Spinal cord (tissue), 10 donors: Measurements from ENCODE around the gene NFIA. TPM values are rescaled to one million over a fixed set of nuclear protein-coding genes. Genes with fewer than 3 reads are reported as not detected.
A peak's percentile ranks its signal among the peaks of the same experiment; 100 is the strongest.

ENCODE experiments used
- DNase-seq, 6 donors: peaks; one replicate each; pipeline versions ENCODE4 v3.0.0 to v3.0.0-alpha.2; 2013 to 2015; ENCODE audit warnings: low spot score in 6 of 6, low read depth in 4 of 6
- H3K27ac ChIP-seq: one replicate; pipeline ENCODE4 v1.5.1; 2013; ENCODE audit warnings: low read depth, low read length, control low read depth
- H3K27me3 ChIP-seq: one replicate; pipeline ENCODE4 v1.6.1; 2013; ENCODE audit warnings: low read length; ENCODE audit not compliant: control insufficient read depth, insufficient read depth
- H3K36me3 ChIP-seq: one replicate; pipeline ENCODE4 v1.6.1; 2013; ENCODE audit warnings: low read length; ENCODE audit not compliant: control insufficient read depth, insufficient read depth
- H3K4me1 ChIP-seq: one replicate; pipeline ENCODE4 v1.6.1; 2013; ENCODE audit warnings: low read length; ENCODE audit not compliant: control insufficient read depth, insufficient read depth
- H3K4me3 ChIP-seq: one replicate; pipeline ENCODE4 v1.5.1; 2013; ENCODE audit warnings: low read depth, low read length, control low read depth
- H3K9me3 ChIP-seq: one replicate; pipeline ENCODE4 v1.6.1; 2013; ENCODE audit warnings: low read length; ENCODE audit not compliant: control insufficient read depth, insufficient read depth
- WGBS: methylation state at CpG from one replicate; pipeline ENCODE4 v1.1.5; 2013; ENCODE audit warnings: missing lambda C conversion rate; ENCODE audit not compliant: insufficient coverage; 5-methylcytosine and 5-hydroxymethylcytosine counted together
- polyA plus RNA-seq, 2 donors: library from polyadenylated mRNA; unstranded; fragments of 120-200 nt; gene quantifications; one replicate each; pipeline ENCODE4 v1.2.1, GENCODE V29; 2013; ENCODE audit not compliant: insufficient read length in 2 of 2
- total RNA-seq, 2 donors: library from RNA; depleted of rRNA in 1 of 2; stranded (reverse); fragments of 120-200 nt in 1 of 2; fragments of >200 nt in 1 of 2; gene quantifications; one replicate each; pipeline versions ENCODE4 v1.2.3 to v1.2.4, GENCODE V29; 2013 to 2014
- donor health status: healthy.

The NFIA gene
- total and polyA plus RNA-seq, 4 donors = 36.1 to 77.2 (median 62.5) TPM

DNA sequence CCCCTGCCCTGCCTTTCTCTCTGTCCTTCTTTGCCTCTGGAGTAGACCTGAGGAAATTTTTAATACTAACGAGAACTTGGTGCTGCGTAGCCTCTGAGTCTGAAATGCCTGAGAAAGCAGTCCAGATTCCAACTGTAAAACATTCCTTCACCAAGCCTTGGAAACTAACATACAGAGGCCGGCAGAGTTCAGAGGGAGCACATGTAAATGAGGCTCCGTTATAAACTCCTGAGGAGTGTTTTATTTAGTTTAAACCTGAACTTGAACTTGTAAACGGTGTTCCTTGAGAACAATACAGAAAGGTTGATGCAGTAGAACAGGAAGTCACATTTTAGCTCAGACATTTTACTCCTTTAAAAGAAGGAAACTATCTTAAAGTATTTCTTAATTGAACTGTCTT lies 361.9 kb downstream of the NFIA start:
- Histone ChIP-seq H3K4me1 (peaks cover 31% of the 10 kb centered on the region), H3K9me3 (no peaks in the 10 kb centered on the region), H3K4me3 (no peak overlapping the region), H3K27me3 (no peaks in the 10 kb centered on the region), H3K36me3 (no peaks in the 10 kb centered on the region), H3K27ac (peak overlapping the region; percentile 63)
- DNase-seq = peak in 1 of 6 donors; percentile 52
- WGBS = 20% methylated on average over 1 of the region's 5 CpGs

DNA sequence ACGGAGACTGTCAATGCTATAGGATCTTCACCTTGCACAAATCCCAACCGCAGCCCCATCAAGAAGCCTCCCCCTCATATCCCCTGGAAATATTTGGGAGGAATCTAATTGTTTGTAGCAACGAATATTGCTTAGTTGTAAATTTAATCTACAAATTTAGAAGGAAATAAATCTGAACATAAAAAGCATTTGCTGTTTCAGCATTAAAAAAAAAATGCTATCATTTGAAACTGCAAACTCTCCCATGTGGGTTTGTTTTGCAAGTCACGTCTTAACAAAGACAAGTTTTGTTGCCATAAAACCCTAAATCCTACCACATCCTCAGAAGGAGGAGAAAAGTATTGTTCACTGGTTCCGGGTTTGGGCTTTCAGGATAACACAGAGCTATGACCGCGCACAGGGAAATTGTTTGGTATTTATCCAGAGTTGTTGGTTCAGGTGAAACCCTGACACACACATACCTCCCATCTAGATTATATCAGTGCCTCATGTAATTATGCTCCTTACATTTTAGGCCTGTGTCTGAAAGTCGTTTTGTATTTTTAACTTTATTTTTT lies 363.0 kb downstream of the NFIA start:
- Histone ChIP-seq H3K27ac (no peak overlapping the region), H3K4me1 (peaks cover 41% of the 10 kb centered on the region), H3K36me3 (no peaks in the 10 kb centered on the region), H3K27me3 (no peaks in the 10 kb centered on the region), H3K9me3 (no peaks in the 10 kb centered on the region), H3K4me3 (no peak overlapping the region)
- DNase-seq = no peak
- no CpG with 5 or more reads among the region's 8 CpGs for WGBS

DNA sequence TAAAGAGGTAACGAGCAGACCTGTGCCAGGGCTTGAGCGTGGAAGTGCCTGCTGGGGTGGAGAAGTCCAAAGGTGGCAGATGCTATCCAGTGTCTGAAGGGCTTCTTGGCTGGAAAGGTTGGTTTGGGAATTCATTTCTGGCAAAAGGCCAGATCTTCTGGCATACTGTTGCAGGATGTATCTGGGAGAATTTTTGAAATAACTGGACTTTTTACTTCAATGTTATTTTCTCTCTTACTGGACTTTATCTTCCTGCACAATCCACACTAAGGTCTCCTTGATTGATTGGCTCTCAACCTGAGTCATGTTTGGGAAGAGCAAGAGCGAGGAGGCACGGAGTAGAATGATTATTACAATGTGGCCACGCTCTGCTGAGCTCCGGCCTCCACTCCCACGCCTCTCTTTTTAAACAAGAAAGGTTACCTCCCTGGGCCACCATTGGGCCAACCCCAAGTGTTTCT lies 364.2 kb downstream of the NFIA start:
- H3K9me3 ChIP-seq = no peaks in the 10 kb centered on the region
- no peaks in the 10 kb centered on the region for H3K27me3 ChIP-seq
- H3K27ac ChIP-seq = no peak overlapping the region
- H3K4me1 ChIP-seq = peaks cover 48% of the 10 kb centered on the region
- DNase-seq = no peak
- no peak overlapping the region for H3K4me3 ChIP-seq
- H3K36me3 ChIP-seq = no peaks in the 10 kb centered on the region
- 75% methylated on average over 7 of the region's 7 CpGs for WGBS

DNA sequence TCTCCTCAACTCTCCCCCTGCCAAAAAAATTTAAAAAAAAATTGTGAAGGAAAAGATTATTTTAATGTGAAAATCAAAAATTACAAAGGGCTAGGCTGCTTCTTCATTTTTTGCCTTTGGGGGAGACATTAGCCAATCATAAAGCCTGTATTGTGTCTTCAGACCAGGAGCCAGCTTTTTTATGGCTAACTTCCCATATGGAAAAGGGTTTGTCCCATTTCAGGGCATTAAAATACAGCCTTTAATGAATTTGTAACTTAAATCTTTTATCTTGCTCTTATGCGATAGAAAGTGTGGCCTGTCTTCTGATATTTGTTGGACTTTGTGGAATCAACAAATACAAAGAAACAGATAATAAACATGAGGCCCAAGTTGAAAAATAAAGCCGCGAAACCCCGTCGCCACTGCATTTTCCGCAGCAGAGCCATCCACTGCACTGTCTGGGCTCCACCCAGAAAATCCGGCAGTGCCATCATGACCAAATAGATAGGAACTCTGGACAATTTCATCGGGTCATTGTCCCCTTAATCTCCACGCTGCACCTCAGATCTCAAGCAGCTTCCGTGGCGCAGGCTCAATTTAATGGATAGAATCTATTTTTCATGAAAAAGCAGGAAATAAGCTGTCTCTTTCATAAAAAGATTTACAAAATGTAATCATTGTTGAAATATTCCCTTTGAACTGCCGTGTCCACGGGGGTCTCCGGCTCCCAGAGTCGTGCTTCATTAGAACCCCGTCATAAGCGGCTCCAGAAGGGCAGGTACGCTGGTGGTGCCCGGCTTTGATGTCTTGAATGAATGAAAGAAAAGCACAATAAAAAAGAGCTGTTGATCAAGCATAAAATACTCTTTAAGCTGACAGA lies 365.0 kb downstream of the NFIA start:
- 78% methylated on average over 9 of the region's 19 CpGs for WGBS
- Histone ChIP-seq H3K4me3 (no peak overlapping the region), H3K4me1 (peaks cover 45% of the 10 kb centered on the region), H3K9me3 (no peaks in the 10 kb centered on the region), H3K27me3 (no peaks in the 10 kb centered on the region), H3K36me3 (no peaks in the 10 kb centered on the region), H3K27ac (peak overlapping the region; percentile 72)
- DNase-seq = peak in 2 of 6 donors; percentile 49 to 60

DNA sequence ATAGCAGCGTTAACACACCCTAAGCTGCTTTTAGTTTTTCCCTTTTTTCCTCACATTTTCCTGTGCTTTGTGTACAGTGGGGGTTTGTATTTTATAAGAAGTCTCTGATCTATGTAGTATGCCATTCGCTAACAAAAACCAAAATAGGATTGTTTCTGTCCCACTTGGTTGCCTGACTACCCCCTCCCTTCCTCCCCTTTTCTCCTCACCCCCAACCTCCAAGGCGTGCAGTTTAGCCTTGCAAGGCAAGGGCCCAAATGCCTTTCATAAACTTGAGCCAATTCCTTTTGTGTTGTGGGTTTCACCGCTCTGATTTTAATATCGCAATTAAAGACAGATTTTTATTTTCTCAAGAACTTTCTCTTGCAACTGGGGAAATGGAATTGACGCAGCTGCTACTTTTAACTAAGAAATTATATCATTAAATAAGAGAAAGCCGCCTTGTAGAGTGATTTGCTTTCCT lies 365.6 kb downstream of the NFIA start:
- Histone ChIP-seq H3K27ac (peak overlapping the region; percentile 72), H3K4me1 (peaks cover 50% of the 10 kb centered on the region), H3K27me3 (no peaks in the 10 kb centered on the region), H3K9me3 (no peaks in the 10 kb centered on the region), H3K36me3 (no peaks in the 10 kb centered on the region), H3K4me3 (no peak overlapping the region)
- no peak for DNase-seq
- WGBS = 100% methylated on average over 1 of the region's 7 CpGs

DNA sequence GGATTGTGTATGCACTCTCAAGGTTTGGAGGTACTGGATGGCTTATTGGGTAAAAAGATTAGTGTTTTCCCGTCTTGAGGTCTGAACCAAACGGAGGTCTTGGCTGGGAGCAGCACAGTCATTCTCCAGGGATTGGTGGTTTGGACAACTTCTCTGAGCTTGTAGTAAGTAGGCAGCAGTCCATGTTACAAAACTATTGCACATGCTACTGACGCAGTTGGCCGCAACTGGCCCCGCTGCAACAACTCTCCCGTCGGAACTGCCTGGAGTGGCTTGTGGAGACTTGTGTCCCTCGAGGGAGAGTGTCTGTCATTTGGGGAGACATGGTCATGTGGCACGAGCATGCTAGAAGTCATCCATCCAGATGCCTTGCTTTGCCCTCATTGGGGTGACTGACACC lies 366.6 kb downstream of the NFIA start:
- no peak for DNase-seq
- H3K27me3 ChIP-seq = no peaks in the 10 kb centered on the region
- 73% methylated on average over 6 of the region's 9 CpGs for WGBS
- no peaks in the 10 kb centered on the region for H3K9me3 ChIP-seq
- peak overlapping the region; percentile 92 for H3K27ac ChIP-seq
- no peak overlapping the region for H3K4me3 ChIP-seq
- peaks cover 55% of the 10 kb centered on the region for H3K4me1 ChIP-seq
- no peaks in the 10 kb centered on the region for H3K36me3 ChIP-seq

DNA sequence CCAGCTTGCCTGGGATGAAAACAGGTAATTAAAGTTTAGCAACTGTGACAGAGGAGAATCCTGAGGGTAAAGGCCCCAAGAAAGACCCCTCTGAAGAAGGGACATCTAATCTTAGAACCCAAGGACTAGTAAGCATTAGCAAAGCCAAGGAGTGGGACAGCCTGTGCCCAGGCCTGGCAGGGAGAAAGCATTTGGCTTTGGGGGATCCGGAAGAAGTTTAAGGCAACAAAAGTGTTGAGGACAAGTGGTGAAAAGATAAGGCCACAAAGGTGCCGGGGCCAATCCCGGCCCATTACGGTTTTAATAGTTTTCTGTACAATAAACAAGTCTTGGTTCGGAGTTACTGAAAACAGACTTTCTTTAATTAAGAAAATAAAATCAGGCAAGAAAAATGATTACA lies 367.0 kb downstream of the NFIA start:
- no peaks in the 10 kb centered on the region for H3K36me3 ChIP-seq
- H3K4me1 ChIP-seq = peaks cover 55% of the 10 kb centered on the region
- 57% methylated on average over 1 of the region's 5 CpGs for WGBS
- H3K4me3 ChIP-seq = no peak overlapping the region
- H3K27ac ChIP-seq = peak overlapping the region; percentile 92
- DNase-seq = no peak
- H3K9me3 ChIP-seq = no peaks in the 10 kb centered on the region
- H3K27me3 ChIP-seq = no peaks in the 10 kb centered on the region

DNA sequence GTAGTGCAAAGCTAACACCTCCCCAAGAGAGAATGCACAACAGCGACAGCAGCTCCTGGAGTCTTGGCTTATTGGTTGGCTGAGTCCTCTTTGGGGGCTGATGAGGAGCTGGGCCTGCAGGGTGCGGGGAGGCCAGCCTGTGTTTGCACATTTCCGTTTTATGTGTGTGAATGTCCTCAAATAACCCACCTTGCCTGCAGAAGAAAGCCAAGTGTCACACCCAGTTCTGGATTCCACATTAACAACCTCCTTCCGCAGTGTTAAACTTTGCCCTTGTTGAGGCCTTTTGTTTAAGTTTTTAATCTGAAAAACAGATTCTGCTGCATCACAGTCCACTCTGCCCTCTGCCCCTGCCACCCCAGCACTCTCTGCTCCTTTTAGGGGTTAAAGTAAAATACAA lies 368.1 kb downstream of the NFIA start:
- no peaks in the 10 kb centered on the region for H3K27me3 ChIP-seq
- H3K27ac ChIP-seq = peak overlapping the region; percentile 92
- H3K36me3 ChIP-seq = no peaks in the 10 kb centered on the region
- DNase-seq = no peak
- no CpG with 5 or more reads among the region's 4 CpGs for WGBS
- H3K4me1 ChIP-seq = peaks cover 58% of the 10 kb centered on the region
- H3K4me3 ChIP-seq = no peak overlapping the region
- H3K9me3 ChIP-seq = no peaks in the 10 kb centered on the region

DNA sequence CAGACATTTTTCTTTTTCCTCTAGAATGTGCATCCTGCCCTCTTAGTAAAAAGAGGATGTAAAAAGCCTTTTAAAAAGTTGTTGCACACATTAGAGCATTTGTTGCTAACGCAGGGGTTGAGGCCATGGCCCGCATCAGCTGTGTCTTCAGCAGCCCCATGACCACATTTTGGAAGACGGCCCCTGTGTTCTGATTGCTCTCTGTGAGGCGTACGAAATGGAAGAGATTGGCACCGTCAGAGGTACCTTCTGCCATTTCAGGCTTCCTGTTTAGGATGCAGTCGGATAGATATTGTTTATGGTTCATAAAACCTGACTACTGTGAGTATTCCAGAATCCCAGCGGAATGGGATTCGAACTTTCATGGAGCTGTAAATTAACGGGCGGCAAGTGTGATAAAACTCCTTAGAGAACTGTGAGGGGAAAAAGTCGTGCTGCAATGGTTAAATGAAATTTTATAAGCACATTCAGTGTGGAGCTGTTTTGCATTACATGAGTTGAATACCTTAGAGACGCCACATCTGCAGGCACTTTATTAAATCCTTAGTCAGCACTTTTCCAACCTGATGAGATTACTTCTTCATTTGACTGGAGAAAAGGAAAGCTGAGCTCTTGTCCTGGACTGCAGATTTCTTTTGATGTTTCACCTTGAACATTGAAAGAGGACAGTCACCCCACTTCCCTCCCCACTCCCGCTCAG lies 368.7 kb downstream of the NFIA start:
- peak in 2 of 6 donors; percentile 62 to 81 for DNase-seq
- H3K27ac ChIP-seq = peak overlapping the region; percentile 92
- H3K27me3 ChIP-seq = no peaks in the 10 kb centered on the region
- WGBS = 15% methylated on average over 11 of the region's 14 CpGs
- no peaks in the 10 kb centered on the region for H3K36me3 ChIP-seq
- peaks cover 58% of the 10 kb centered on the region for H3K4me1 ChIP-seq
- no peaks in the 10 kb centered on the region for H3K9me3 ChIP-seq
- H3K4me3 ChIP-seq = no peak overlapping the region
